Activated CD4-positive, alpha-beta T cell treated with anti-CD3 and anti-CD28 coated beads, Interleukin-2, amount 50 U/mL, for 1 hour (primary cell): ENCODE measurements around the gene LCN15.
"Not testable (repeated sequence)": the region's sequence is repeated elsewhere in the genome, so short reads cannot be mapped to it uniquely, and the experiment has no call there.

Experiments
- DNase-seq: peaks from one replicate; pipeline ENCODE4 v3.0.0-alpha.2; 2020

The LCN15 gene

GRCh38 chr9:136773386-136774044, 9.2 kb upstream of the LCN15 start:
- DNase-seq: no peak

- no peak for DNase-seq
Observed at GRCh38 chr9:136771907-136772415, 7.6 kb upstream of the LCN15 start.

GRCh38 chr9:136769710-136770191, 5.4 kb upstream of the LCN15 start:
- DNase-seq: peak; percentile 53

GRCh38 chr9:136766410-136767120, 2.2 kb upstream of the LCN15 start:
- DNase-seq: peak; percentile 27

GRCh38 chr9:136765745-136766409, 1.6 kb upstream of the LCN15 start:
- not testable (repeated sequence) for DNase-seq

GRCh38 chr9:136765041-136765440, 723 bp upstream of the LCN15 start:
- no peak for DNase-seq

GRCh38 chr9:136763649-136764035, 676 bp downstream of the LCN15 start:
- DNase-seq: no peak

GRCh38 chr9:136762915-136763648, 1.2 kb downstream of the LCN15 start:
- DNase-seq: peak; percentile 44

- DNase-seq: no peak
Observed at GRCh38 chr9:136762221-136762691, 2.1 kb downstream of the LCN15 start.

- no peak for DNase-seq
Observed at GRCh38 chr9:136761545-136761981, 2.8 kb downstream of the LCN15 start.

GRCh38 chr9:136760834-136761544, 3.3 kb downstream of the LCN15 start:
- not testable (repeated sequence) for DNase-seq

GRCh38 chr9:136760424-136760823, 3.9 kb downstream of the LCN15 start:
- no peak for DNase-seq

- no peak for DNase-seq
Observed at GRCh38 chr9:136759436-136760325, 4.6 kb downstream of the LCN15 start.

GRCh38 chr9:136759001-136759400, 5.3 kb downstream of the LCN15 start:
- no peak for DNase-seq

GRCh38 chr9:136757751-136758140, 6.6 kb downstream of the LCN15 start:
- no peak for DNase-seq

GRCh38 chr9:136757328-136757727, 7.0 kb downstream of the LCN15 start:
- DNase-seq: no peak

- DNase-seq: no peak
Observed at GRCh38 chr9:136756836-136757235, 7.5 kb downstream of the LCN15 start.

GRCh38 chr9:136756134-136756438, 8.2 kb downstream of the LCN15 start:
- no peak for DNase-seq

- DNase-seq: not testable (repeated sequence)
Observed at GRCh38 chr9:136755302-136756133, 8.8 kb downstream of the LCN15 start.

GRCh38 chr9:136754626-136755301, 9.6 kb downstream of the LCN15 start:
- DNase-seq: no peak
